ENCODE data around the gene C1orf159.
A peak's percentile ranks its signal among the peaks of the same experiment; 100 is the strongest.

Gene C1orf159

DNA sequence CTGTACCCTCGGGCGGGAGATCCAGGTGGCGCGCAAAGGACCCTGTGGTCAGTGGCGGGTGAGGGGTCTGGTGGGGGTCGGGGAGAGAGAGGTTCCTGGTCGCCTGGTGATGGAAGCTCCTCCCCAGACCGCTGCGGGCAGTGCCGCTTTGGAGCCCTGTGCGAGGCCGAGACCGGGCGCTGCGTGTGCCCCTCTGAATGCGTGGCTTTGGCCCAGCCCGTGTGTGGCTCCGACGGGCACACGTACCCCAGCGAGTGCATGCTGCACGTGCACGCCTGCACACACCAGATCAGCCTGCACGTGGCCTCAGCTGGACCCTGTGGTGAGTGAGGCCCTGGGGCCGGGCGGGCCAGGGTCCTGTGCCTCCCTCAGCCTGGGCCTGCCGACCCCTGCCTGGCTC, 72.5 kb downstream of the C1orf159 start:
- Histone ChIP-seq H3K9ac (ENCODE audit: low read depth in 1 of 2, low read length in 2 of 2) (no peak overlapping the region), H3K4me1 (ENCODE audit: control insufficient read depth in 2 of 2, insufficient read depth in 2 of 2, low read length in 2 of 2) (peaks cover 8 to 9% of the 10 kb centered on the region in 2 donors), H3K27me3 (ENCODE audit: control insufficient read depth in 2 of 2, insufficient read depth in 2 of 2, low read length in 2 of 2) (peaks cover 0 to 3% of the 10 kb centered on the region in 2 donors), H3K4me3 (ENCODE audit: low read length in 2 of 2) (no peak overlapping the region), H3K9me3 (ENCODE audit: control insufficient read depth in 2 of 2, low read length in 2 of 2) (no peaks in the 10 kb centered on the region), H3K27ac (ENCODE audit: low read depth in 2 of 2, low read length in 2 of 2) (no peak overlapping the region), H3K36me3 (ENCODE audit: control insufficient read depth in 2 of 2, insufficient read depth in 2 of 2, low read length in 2 of 2) (peaks cover 3 to 6% of the 10 kb centered on the region in 2 donors)

DNA sequence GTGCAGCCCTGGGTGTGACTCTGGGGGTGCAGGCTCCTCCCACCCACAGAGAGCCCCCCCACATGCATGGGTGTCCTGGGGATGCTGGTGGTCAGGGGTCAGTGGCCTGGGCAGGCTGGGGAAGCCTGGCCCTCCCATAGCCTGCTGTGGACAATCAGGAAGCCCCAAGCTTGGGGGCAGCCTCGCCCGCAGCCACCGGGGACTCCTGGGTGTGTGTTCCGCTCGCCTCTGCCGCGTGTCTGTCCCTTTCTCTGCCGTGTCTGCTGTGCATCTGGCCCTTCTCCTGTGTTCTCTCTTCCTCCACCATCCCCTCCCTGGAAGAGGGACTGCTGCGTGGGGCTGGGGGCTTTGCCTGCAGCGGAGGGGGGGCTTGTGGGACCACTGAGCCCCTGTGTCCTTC, 73.1 kb downstream of the C1orf159 start:
- H3K36me3 ChIP-seq (ENCODE audit: control insufficient read depth in 2 of 2, insufficient read depth in 2 of 2, low read length in 2 of 2): peaks cover 3 to 6% of the 10 kb centered on the region in 2 donors
- H3K4me3 ChIP-seq (ENCODE audit: low read length in 2 of 2): no peak overlapping the region
- H3K9ac ChIP-seq (ENCODE audit: low read depth in 1 of 2, low read length in 2 of 2): no peak overlapping the region

DNA sequence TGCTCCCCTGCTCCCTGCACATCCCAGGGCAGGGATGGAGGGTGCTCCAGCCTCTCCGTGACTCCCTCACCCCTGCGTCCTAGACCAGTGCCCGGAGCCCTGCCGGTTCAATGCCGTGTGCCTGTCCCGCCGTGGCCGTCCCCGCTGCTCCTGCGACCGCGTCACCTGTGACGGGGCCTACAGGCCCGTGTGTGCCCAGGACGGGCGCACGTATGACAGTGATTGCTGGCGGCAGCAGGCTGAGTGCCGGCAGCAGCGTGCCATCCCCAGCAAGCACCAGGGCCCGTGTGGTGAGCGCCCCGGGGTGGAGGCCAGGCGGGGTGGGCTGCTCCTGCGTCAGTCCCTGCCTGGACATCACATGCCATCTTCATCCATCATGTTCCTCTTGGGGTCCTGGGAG, 74.0 kb downstream of the C1orf159 start:
- H3K9me3 ChIP-seq (ENCODE audit: control insufficient read depth in 2 of 2, low read length in 2 of 2): no peaks in the 10 kb centered on the region
- peaks cover 0 to 5% of the 10 kb centered on the region in 2 donors for H3K27me3 ChIP-seq (ENCODE audit: control insufficient read depth in 2 of 2, insufficient read depth in 2 of 2, low read length in 2 of 2)
- H3K4me1 ChIP-seq (ENCODE audit: control insufficient read depth in 2 of 2, insufficient read depth in 2 of 2, low read length in 2 of 2): peaks cover 8 to 9% of the 10 kb centered on the region in 2 donors
- H3K4me3 ChIP-seq (ENCODE audit: low read length in 2 of 2): no peak overlapping the region
- H3K27ac ChIP-seq (ENCODE audit: low read depth in 2 of 2, low read length in 2 of 2): no peak overlapping the region
- H3K9ac ChIP-seq (ENCODE audit: low read depth in 1 of 2, low read length in 2 of 2): no peak overlapping the region
- H3K36me3 ChIP-seq (ENCODE audit: control insufficient read depth in 2 of 2, insufficient read depth in 2 of 2, low read length in 2 of 2): peaks cover 0 to 3% of the 10 kb centered on the region in 2 donors

More for the DNA sequence above, 73.1 kb downstream of the C1orf159 start:
- Histone ChIP-seq H3K9me3 (ENCODE audit: control insufficient read depth in 2 of 2, low read length in 2 of 2) (no peaks in the 10 kb centered on the region), H3K27ac (ENCODE audit: low read depth in 2 of 2, low read length in 2 of 2) (no peak overlapping the region), H3K4me1 (ENCODE audit: control insufficient read depth in 2 of 2, insufficient read depth in 2 of 2, low read length in 2 of 2) (peaks cover 8 to 9% of the 10 kb centered on the region in 2 donors), H3K27me3 (ENCODE audit: control insufficient read depth in 2 of 2, insufficient read depth in 2 of 2, low read length in 2 of 2) (peaks cover 0 to 3% of the 10 kb centered on the region in 2 donors)

DNA sequence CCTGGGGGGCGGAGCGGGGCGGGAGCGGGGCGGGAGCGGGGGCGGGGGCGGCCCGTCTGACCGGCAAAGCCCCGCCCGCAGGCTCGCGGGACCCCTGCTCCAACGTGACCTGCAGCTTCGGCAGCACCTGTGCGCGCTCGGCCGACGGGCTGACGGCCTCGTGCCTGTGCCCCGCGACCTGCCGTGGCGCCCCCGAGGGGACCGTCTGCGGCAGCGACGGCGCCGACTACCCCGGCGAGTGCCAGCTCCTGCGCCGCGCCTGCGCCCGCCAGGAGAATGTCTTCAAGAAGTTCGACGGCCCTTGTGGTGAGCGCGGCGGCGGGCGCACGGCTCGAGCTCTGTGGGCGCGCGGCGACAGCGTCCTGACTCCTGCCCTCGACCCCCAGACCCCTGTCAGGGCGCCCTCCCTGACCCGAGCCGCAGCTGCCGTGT, 74.8 kb downstream of the C1orf159 start:
- no peak overlapping the region for H3K4me3 ChIP-seq (ENCODE audit: low read length in 2 of 2)
- H3K4me1 ChIP-seq (ENCODE audit: control insufficient read depth in 2 of 2, insufficient read depth in 2 of 2, low read length in 2 of 2): peaks cover 8 to 9% of the 10 kb centered on the region in 2 donors
- H3K27ac ChIP-seq (ENCODE audit: low read depth in 2 of 2, low read length in 2 of 2): no peak overlapping the region
- peaks cover 0 to 2% of the 10 kb centered on the region in 2 donors for H3K36me3 ChIP-seq (ENCODE audit: control insufficient read depth in 2 of 2, insufficient read depth in 2 of 2, low read length in 2 of 2)
- H3K9me3 ChIP-seq (ENCODE audit: control insufficient read depth in 2 of 2, low read length in 2 of 2): no peaks in the 10 kb centered on the region
- peaks cover 0 to 6% of the 10 kb centered on the region in 2 donors for H3K27me3 ChIP-seq (ENCODE audit: control insufficient read depth in 2 of 2, insufficient read depth in 2 of 2, low read length in 2 of 2)
- no peak overlapping the region for H3K9ac ChIP-seq (ENCODE audit: low read depth in 1 of 2, low read length in 2 of 2)

DNA sequence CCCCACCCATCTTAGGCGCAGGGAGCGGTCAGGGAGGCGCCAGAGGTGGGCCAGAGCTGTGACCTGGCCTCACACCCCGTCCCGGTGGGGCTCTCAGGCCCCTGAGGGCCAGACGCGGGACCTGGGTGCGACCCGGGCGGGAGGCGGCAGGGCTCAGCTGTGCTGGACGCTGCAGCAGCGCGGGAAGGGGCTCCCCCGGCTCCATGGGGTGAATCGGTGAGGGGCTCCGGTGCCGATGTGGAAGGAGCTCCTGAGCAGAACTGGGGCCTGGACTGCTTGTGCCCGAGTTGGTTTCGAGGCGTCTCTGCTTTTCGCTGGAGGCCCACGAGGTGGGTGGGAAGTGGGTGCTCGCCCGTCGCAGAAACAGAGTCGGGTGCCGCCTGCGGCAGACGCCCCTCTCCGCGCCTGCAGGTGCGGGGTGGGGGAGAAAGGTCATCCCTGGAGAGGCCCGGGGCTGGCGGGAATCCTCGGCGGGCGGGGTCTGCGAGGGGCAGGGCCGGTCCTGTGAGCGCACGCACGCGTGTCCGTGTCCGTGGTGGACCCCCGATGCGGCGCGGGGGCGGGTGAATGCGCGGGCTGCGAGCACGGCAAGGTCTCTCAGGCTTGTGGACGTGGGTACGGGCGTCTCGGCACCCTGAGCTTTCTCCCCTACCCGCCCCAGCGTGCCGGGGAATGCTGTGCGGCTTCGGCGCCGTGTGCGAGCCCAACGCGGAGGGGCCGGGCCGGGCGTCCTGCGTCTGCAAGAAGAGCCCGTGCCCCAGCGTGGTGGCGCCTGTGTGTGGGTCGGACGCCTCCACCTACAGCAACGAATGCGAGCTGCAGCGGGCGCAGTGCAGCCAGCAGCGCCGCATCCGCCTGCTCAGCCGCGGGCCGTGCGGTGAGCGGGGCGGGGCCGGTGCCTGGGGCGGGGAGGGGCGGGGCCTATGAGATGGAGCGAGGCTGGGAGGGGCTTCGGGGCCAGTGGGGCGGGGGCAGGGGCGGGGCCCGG, 75.6 kb downstream of the C1orf159 start:
- peaks cover 0 to 2% of the 10 kb centered on the region in 2 donors for H3K36me3 ChIP-seq (ENCODE audit: control insufficient read depth in 2 of 2, insufficient read depth in 2 of 2, low read length in 2 of 2)
- H3K9ac ChIP-seq (ENCODE audit: low read depth in 1 of 2, low read length in 2 of 2): no peak overlapping the region
- H3K4me3 ChIP-seq (ENCODE audit: low read length in 2 of 2): peak overlapping the region; percentile 36 to 37
- peaks cover 0 to 6% of the 10 kb centered on the region in 2 donors for H3K27me3 ChIP-seq (ENCODE audit: control insufficient read depth in 2 of 2, insufficient read depth in 2 of 2, low read length in 2 of 2)
- no peaks in the 10 kb centered on the region for H3K9me3 ChIP-seq (ENCODE audit: control insufficient read depth in 2 of 2, low read length in 2 of 2)
- no peak overlapping the region for H3K27ac ChIP-seq (ENCODE audit: low read depth in 2 of 2, low read length in 2 of 2)
- peaks cover 8 to 9% of the 10 kb centered on the region in 2 donors for H3K4me1 ChIP-seq (ENCODE audit: control insufficient read depth in 2 of 2, insufficient read depth in 2 of 2, low read length in 2 of 2)

DNA sequence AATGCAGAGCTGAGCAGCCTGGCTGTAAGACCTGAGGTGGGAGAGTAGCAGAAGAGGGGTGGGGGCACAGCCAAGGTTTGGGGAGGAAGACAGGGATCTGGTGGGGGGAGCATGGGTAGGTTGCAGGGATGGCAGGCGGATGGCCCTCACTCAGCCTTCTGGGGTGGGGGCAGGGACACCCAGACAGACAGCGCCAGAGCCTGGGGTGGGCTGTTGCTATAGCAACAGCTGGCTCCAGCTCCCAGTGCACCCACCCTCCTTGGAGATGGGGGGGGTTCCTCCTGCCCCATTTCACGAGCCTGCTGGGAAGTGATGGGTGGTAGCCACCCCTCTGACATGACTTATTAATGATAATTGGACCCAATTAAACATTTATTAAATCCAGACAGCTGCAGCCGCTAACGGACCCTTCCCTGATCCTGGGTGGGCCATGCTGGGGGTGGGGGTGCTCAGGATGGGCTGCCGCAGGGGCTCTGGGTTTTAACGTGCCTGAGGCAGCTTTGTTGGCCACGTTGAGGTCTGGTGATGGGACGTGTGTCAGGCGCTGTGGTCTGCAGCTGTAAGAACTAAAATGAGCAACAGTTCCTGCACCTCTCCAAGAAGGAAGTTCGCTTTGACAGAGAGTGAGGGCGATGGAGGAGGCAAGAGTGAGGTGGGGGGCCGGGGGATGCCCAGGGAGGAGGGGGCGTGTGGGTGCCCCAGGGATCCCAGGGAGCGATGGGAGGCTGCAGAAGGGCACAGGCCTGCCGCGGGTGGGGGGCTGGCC, 76.6 kb downstream of the C1orf159 start:
- H3K4me3 ChIP-seq (ENCODE audit: low read length in 2 of 2): no peak overlapping the region
- no peak overlapping the region for H3K9ac ChIP-seq (ENCODE audit: low read depth in 1 of 2, low read length in 2 of 2)
- H3K27me3 ChIP-seq (ENCODE audit: control insufficient read depth in 2 of 2, insufficient read depth in 2 of 2, low read length in 2 of 2): peaks cover 0 to 6% of the 10 kb centered on the region in 2 donors
- no peaks in the 10 kb centered on the region for H3K9me3 ChIP-seq (ENCODE audit: control insufficient read depth in 2 of 2, low read length in 2 of 2)
- H3K36me3 ChIP-seq (ENCODE audit: control insufficient read depth in 2 of 2, insufficient read depth in 2 of 2, low read length in 2 of 2): peaks cover 0 to 2% of the 10 kb centered on the region in 2 donors
- peaks cover 8 to 9% of the 10 kb centered on the region in 2 donors for H3K4me1 ChIP-seq (ENCODE audit: control insufficient read depth in 2 of 2, insufficient read depth in 2 of 2, low read length in 2 of 2)
- no peak overlapping the region for H3K27ac ChIP-seq (ENCODE audit: low read depth in 2 of 2, low read length in 2 of 2)

DNA sequence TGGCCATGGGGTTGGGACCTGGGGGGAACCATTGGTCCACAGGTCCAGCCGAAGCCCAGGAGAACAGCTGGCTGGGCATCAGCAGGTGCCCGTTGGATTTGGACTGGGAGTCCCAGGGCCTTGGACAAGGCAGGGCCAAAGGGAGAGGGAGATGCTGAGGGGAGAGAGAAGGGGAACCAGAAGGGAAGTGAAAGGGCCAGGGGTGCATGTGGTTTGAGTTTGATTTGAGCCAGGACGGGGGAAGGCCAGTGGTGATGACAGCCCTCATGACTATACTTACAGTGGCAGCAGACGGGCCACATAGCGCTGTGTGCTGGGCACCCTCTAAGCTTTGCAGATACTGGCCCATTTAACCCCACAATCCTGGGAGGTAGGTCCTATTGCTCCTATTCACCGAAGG, 77.2 kb downstream of the C1orf159 start:
- Histone ChIP-seq H3K27me3 (ENCODE audit: control insufficient read depth in 2 of 2, insufficient read depth in 2 of 2, low read length in 2 of 2) (peaks cover 0 to 6% of the 10 kb centered on the region in 2 donors), H3K9ac (ENCODE audit: low read depth in 1 of 2, low read length in 2 of 2) (no peak overlapping the region), H3K9me3 (ENCODE audit: control insufficient read depth in 2 of 2, low read length in 2 of 2) (no peaks in the 10 kb centered on the region), H3K36me3 (ENCODE audit: control insufficient read depth in 2 of 2, insufficient read depth in 2 of 2, low read length in 2 of 2) (peaks cover 0 to 2% of the 10 kb centered on the region in 2 donors), H3K4me3 (ENCODE audit: low read length in 2 of 2) (no peak overlapping the region), H3K4me1 (ENCODE audit: control insufficient read depth in 2 of 2, insufficient read depth in 2 of 2, low read length in 2 of 2) (peaks cover 8 to 14% of the 10 kb centered on the region in 2 donors), H3K27ac (ENCODE audit: low read depth in 2 of 2, low read length in 2 of 2) (no peak overlapping the region)

DNA sequence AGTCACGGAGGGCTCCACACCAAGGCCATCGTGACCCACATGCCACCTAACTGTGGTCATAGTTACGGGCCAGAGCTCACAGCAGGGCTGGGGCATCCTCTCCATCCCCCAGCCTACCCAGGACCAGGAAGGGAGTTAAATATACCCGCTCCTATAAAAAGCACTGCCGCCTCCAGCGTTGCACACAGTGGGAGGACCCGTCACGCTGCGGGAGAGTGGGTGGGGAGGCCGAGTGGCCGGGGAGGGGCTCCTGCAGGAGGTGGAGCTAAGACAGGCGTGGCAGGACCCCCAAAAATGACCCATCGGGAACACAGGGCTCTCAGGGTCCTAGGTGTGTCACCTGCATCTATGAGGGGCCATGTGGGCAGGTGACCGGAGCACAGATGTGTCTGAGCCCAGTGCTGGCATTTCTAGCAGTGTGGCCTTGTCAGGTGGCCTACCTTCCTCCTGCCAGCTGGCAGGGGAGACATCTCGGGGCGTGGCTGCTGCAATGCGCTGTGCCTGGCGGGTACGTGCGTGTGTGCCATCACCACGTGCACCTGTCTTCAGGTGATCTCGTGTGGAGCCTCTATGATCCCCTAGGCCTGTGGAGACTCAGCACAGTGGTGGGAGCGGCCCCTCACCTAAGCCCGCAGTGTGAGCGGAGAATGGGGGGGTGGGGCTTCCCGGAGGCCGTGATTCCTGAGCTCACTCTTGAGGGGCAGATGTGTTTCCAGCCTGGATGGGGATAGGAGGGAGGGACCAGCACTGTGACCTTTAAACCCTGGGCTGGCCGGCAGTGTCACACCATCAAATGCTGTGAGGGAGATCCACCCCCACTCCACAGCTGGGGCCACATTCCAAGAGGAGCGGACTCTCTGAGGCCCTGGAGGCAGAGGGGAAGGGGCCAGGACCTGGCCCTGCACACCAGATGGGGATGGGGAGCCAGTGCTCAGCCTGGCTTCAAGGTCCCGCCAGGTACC, 78.2 kb downstream of the C1orf159 start:
- H3K9ac ChIP-seq (ENCODE audit: low read depth in 1 of 2, low read length in 2 of 2): no peak overlapping the region
- H3K36me3 ChIP-seq (ENCODE audit: control insufficient read depth in 2 of 2, insufficient read depth in 2 of 2, low read length in 2 of 2): no peaks in the 10 kb centered on the region
- H3K9me3 ChIP-seq (ENCODE audit: control insufficient read depth in 2 of 2, low read length in 2 of 2): no peaks in the 10 kb centered on the region
- no peak overlapping the region for H3K27ac ChIP-seq (ENCODE audit: low read depth in 2 of 2, low read length in 2 of 2)
- H3K27me3 ChIP-seq (ENCODE audit: control insufficient read depth in 2 of 2, insufficient read depth in 2 of 2, low read length in 2 of 2): peaks cover 0 to 6% of the 10 kb centered on the region in 2 donors
- no peak overlapping the region for H3K4me3 ChIP-seq (ENCODE audit: low read length in 2 of 2)
- H3K4me1 ChIP-seq (ENCODE audit: control insufficient read depth in 2 of 2, insufficient read depth in 2 of 2, low read length in 2 of 2): peaks cover 13 to 14% of the 10 kb centered on the region in 2 donors

DNA sequence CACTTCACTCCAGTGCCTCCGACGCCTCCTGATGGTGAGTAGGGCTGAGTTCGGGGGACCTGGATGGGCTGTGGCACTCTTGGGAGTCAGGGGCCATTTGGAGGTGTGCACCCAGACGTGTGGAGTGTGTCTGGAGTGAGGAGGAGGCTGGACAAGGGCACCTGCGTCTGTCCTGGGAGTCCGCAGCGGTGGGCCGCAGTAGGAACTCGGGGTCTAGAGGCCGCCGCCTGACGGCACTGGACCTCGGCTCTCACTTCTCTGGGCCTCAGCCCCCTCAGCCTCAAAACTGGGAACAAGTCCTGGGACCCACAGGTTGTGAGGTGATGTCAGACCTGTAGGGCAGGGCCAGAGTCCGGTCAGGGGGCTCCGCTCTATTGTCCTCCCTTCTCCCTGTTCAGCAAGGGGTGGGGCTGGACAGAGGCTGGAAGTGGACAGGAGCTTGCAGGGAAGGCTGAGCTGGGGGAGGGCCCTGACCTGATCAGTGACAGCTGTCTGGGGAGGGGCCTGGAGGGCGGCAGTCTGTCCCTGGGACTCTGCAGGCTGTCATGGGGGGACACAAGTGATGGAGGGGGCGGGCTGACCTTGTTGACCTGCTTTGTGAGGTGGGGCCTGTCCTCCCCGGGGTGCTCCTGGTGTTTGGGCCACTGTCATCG, 80.5 kb downstream of the C1orf159 start:
- Histone ChIP-seq H3K36me3 (ENCODE audit: control insufficient read depth in 2 of 2, insufficient read depth in 2 of 2, low read length in 2 of 2) (no peaks in the 10 kb centered on the region), H3K27ac (ENCODE audit: low read depth in 2 of 2, low read length in 2 of 2) (no peak overlapping the region), H3K4me3 (ENCODE audit: low read length in 2 of 2) (no peak overlapping the region), H3K27me3 (ENCODE audit: control insufficient read depth in 2 of 2, insufficient read depth in 2 of 2, low read length in 2 of 2) (peaks cover 0 to 11% of the 10 kb centered on the region in 2 donors), H3K4me1 (ENCODE audit: control insufficient read depth in 2 of 2, insufficient read depth in 2 of 2, low read length in 2 of 2) (peaks cover 17 to 19% of the 10 kb centered on the region in 2 donors), H3K9ac (ENCODE audit: low read depth in 1 of 2, low read length in 2 of 2) (no peak overlapping the region), H3K9me3 (ENCODE audit: control insufficient read depth in 2 of 2, low read length in 2 of 2) (no peaks in the 10 kb centered on the region)
